ENCODE results near the gene HDGFL3. TPM values are rescaled to one million over a fixed set of nuclear protein-coding genes. Genes with fewer than 3 reads are reported as not detected.

Gene HDGFL3
- total RNA-seq, 1 donor from 2014 or later, result 11.5 TPM

DNA sequence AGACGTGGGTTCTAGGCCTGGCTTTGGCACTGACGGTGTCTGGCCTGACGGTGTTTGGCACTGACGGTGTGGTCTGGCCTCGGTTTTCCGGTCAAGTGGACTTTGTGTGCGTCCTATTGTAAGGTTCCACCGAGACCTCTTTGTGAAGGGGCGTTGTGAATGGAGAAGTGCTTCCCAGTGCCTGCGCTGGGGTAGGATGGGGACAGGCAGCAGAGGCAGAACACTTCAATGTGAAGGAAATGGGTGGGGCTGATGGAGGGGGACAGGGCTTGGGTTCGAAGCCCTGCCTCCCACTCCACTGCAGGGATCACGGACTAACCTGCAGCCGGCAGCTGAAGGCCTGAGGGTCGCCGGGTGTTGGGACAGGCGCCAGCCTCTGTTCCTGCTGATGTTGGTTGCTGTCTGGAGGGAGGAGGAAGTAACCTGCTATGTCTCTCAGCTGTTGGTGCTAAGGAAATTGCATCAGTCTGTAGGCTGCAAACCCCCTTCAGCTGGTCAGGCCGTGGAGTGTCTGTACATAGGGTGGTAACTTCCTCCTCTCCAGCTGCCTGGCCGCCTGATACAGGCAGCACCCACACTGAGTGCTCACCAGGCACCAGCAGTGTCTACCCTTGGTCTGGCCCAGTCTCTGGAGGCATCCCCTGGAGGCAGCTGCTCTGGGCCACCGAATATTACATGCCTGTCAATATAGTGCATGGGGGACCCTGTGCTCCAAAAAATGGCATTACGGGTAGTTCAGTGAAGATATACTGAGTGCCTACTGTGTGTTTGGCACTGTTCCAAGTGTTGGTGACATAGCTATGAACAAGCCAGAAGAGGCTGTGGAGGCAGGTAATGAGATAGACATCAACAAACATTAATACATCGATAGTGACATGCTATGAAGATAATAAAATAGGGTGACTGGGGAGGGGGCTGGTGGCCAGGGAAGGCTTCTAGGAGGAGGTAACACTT, 99.1 kb downstream of the HDGFL3 start:
- peak overlapping the region; percentile 61 to 83 (median 72) for H3K4me3 ChIP-seq (ENCODE audit: low read length in 3 of 3)

DNA sequence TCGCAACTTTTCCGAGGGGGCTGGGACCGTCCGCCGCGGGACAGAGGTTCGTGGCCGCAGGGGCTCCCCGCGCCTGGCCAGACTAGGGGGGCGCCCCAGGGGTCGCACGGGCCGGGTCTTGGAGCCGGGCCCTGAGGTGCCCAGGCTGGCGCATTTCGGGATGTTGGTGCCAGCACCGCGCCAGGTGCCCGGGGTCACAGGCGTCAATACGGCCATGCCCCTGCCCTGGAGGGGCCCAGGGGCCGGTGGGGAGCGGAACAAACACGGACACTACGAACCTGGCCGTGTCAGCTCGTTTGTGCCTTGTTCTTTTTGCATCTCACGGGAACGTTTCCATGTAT, 99.8 kb downstream of the HDGFL3 start:
- Histone ChIP-seq H3K36me3 (ENCODE audit: control insufficient read depth in 3 of 3, insufficient read depth in 3 of 3, low read length in 3 of 3) (peaks cover under 1 to 2% (median under 1%) of the 10 kb centered on the region in 3 donors), H3K9me3 (ENCODE audit: control insufficient read depth in 3 of 3, low read length in 3 of 3) (no peaks in the 10 kb centered on the region), H3K27me3 (ENCODE audit: control insufficient read depth in 3 of 3, insufficient read depth in 3 of 3, low read length in 3 of 3) (peaks cover 0 to 3% (median 0%) of the 10 kb centered on the region in 3 donors), H3K9ac (ENCODE audit: low read depth in 1 of 3, low read length in 3 of 3) (peak overlapping the region; percentile 60 to 86 (median 85)), H3K4me3 (ENCODE audit: low read length in 3 of 3) (peak overlapping the region; percentile 61 to 83 (median 72)), H3K27ac (ENCODE audit: low read depth, low read length) (peak overlapping the region; percentile 78), H3K4me1 (ENCODE audit: control insufficient read depth in 3 of 3, insufficient read depth in 3 of 3, low read length in 3 of 3) (peaks cover 25 to 44% (median 38%) of the 10 kb centered on the region in 3 donors)

More for the DNA sequence above, 99.1 kb downstream of the HDGFL3 start:
- H3K4me1 ChIP-seq (ENCODE audit: control insufficient read depth in 3 of 3, insufficient read depth in 3 of 3, low read length in 3 of 3), result peaks cover 25 to 51% (median 45%) of the 10 kb centered on the region in 3 donors
- H3K9ac ChIP-seq (ENCODE audit: low read depth in 1 of 3, low read length in 3 of 3), result peak overlapping the region; percentile 60 to 86 (median 85)
- H3K27me3 ChIP-seq (ENCODE audit: control insufficient read depth in 3 of 3, insufficient read depth in 3 of 3, low read length in 3 of 3), result peaks cover 0 to 3% (median 0%) of the 10 kb centered on the region in 3 donors
- peaks cover 6 to 7% (median 7%) of the 10 kb centered on the region in 3 donors for H3K36me3 ChIP-seq (ENCODE audit: control insufficient read depth in 3 of 3, insufficient read depth in 3 of 3, low read length in 3 of 3)
- H3K9me3 ChIP-seq (ENCODE audit: control insufficient read depth in 3 of 3, low read length in 3 of 3), result no peaks in the 10 kb centered on the region
- peak overlapping the region; percentile 78 for H3K27ac ChIP-seq (ENCODE audit: low read depth, low read length)

DNA sequence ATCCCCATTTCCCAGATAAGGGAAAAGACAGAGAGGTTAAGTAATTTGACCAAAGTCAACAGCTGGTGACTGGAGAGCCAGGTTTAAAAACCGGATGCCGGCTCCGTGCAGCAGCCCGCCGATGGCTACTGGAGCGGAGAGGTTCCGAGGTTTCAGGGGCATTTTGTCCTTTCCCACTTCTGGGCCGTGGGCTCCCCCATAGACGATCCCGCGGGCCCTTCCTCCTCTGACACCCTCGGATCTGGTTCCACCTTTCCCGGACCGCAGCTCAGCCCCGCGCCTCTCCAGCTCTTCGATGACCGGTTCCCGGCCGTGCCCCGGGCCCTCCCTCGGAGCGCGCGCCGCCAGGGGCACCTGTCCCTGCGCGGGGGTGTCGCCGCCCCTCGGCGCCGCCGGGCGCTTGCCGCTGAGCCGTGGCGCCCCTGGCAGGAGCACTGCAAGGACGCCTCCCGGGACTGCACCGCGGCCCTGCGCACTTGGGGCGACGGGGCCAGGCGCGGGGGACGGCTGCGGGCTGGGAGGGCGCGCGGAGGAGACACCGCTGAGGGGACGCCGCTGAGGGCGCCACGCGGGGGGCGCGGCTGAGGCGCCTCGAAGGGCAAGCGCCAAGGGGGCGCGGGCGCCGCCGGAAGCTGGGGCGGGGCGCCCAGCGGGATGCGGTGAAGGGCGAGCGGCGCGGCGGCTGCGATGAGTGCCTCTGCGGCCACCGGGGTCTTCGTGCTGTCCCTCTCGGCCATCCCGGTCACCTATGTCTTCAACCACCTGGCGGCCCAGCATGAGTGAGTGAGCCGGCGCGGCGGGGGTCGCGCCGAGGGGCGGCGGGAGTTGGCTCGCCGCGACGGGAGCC, 100.4 kb downstream of the HDGFL3 start, which contains the start of gene TM6SF1:
TM6SF1 (plus strand) TSS at position 652 of the 847 bp plus-strand sequence; CDS start at position 688, 36 bp downstream.
- Histone ChIP-seq H3K9ac (ENCODE audit: low read depth in 1 of 3, low read length in 3 of 3) (peak within 1 kb of the TSS; percentile 60 to 86 (median 85)), H3K36me3 (ENCODE audit: control insufficient read depth in 3 of 3, insufficient read depth in 3 of 3, low read length in 3 of 3) (peaks cover 0 to 2% (median 0%) of the 10 kb centered on the region in 3 donors)

DNA sequence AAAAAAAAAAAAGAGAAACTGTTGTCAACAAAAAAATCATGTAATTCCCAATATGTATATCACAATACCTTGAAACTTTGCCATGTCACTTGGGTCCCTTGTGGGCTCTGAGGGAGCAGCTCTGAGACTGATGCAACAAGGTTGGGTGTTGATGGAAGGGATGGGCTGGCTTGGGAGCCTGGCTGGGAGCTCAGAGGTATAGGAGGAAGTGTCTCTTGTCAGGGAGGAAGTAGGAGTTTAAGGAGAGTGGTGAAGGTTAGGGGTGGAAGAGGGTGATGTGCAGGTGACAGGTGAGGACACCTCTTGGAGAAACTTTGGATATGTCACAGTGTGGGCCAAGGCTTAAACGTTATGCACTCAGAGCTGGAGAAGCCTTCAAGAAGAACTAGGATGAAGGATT, 102.2 kb downstream of the HDGFL3 start:
- Histone ChIP-seq H3K27me3 (ENCODE audit: control insufficient read depth in 3 of 3, insufficient read depth in 3 of 3, low read length in 3 of 3) (peaks cover 0 to 3% (median 0%) of the 10 kb centered on the region in 3 donors), H3K27ac (ENCODE audit: low read depth, low read length) (no peak overlapping the region), H3K36me3 (ENCODE audit: control insufficient read depth in 3 of 3, insufficient read depth in 3 of 3, low read length in 3 of 3) (peaks cover 0 to 2% (median 0%) of the 10 kb centered on the region in 3 donors), H3K4me1 (ENCODE audit: control insufficient read depth in 3 of 3, insufficient read depth in 3 of 3, low read length in 3 of 3) (peaks cover 24 to 35% (median 35%) of the 10 kb centered on the region in 3 donors), H3K9me3 (ENCODE audit: control insufficient read depth in 3 of 3, low read length in 3 of 3) (no peaks in the 10 kb centered on the region), H3K4me3 (ENCODE audit: low read length in 3 of 3) (no peak overlapping the region), H3K9ac (ENCODE audit: low read depth in 1 of 3, low read length in 3 of 3) (no peak overlapping the region)

More for the DNA sequence above, 100.4 kb downstream of the HDGFL3 start, which contains the start of gene TM6SF1:
- peaks cover 22 to 39% (median 33%) of the 10 kb centered on the region in 3 donors for H3K4me1 ChIP-seq (ENCODE audit: control insufficient read depth in 3 of 3, insufficient read depth in 3 of 3, low read length in 3 of 3)
- H3K27me3 ChIP-seq (ENCODE audit: control insufficient read depth in 3 of 3, insufficient read depth in 3 of 3, low read length in 3 of 3), result peaks cover 0 to 3% (median 0%) of the 10 kb centered on the region in 3 donors
- H3K4me3 ChIP-seq (ENCODE audit: low read length in 3 of 3), result peak within 1 kb of the TSS; percentile 68 to 83 (median 72)
- H3K9me3 ChIP-seq (ENCODE audit: control insufficient read depth in 3 of 3, low read length in 3 of 3), result no peaks in the 10 kb centered on the region
- peak within 1 kb of the TSS; percentile 78 for H3K27ac ChIP-seq (ENCODE audit: low read depth, low read length)

- H3K27me3 ChIP-seq (ENCODE audit: control insufficient read depth in 3 of 3, insufficient read depth in 3 of 3, low read length in 3 of 3), result peaks cover 0 to 3% (median 0%) of the 10 kb centered on the region in 3 donors
- no peak overlapping the region for H3K4me3 ChIP-seq (ENCODE audit: low read length in 3 of 3)
- H3K9me3 ChIP-seq (ENCODE audit: control insufficient read depth in 3 of 3, low read length in 3 of 3), result no peaks in the 10 kb centered on the region
- no peak overlapping the region for H3K9ac ChIP-seq (ENCODE audit: low read depth in 1 of 3, low read length in 3 of 3)
- no peak overlapping the region for H3K27ac ChIP-seq (ENCODE audit: low read depth, low read length)
- peaks cover 26 to 35% (median 35%) of the 10 kb centered on the region in 3 donors for H3K4me1 ChIP-seq (ENCODE audit: control insufficient read depth in 3 of 3, insufficient read depth in 3 of 3, low read length in 3 of 3)
- H3K36me3 ChIP-seq (ENCODE audit: control insufficient read depth in 3 of 3, insufficient read depth in 3 of 3, low read length in 3 of 3), result no peaks in the 10 kb centered on the region
Observed at GRCh38 chr15:83104141-83104540, 103.5 kb downstream of the HDGFL3 start.

GRCh38 chr15:83102346-83102745, 105.3 kb downstream of the HDGFL3 start:
- H3K9me3 ChIP-seq (ENCODE audit: control insufficient read depth in 3 of 3, low read length in 3 of 3), result peaks cover 0 to 6% (median 0%) of the 10 kb centered on the region in 3 donors
- no peaks in the 10 kb centered on the region for H3K27me3 ChIP-seq (ENCODE audit: control insufficient read depth in 3 of 3, insufficient read depth in 3 of 3, low read length in 3 of 3)
- H3K36me3 ChIP-seq (ENCODE audit: control insufficient read depth in 3 of 3, insufficient read depth in 3 of 3, low read length in 3 of 3), result no peaks in the 10 kb centered on the region
- H3K9ac ChIP-seq (ENCODE audit: low read depth in 1 of 3, low read length in 3 of 3), result no peak overlapping the region
- no peak overlapping the region for H3K4me3 ChIP-seq (ENCODE audit: low read length in 3 of 3)
- no peak overlapping the region for H3K27ac ChIP-seq (ENCODE audit: low read depth, low read length)
- peaks cover 16 to 24% (median 24%) of the 10 kb centered on the region in 3 donors for H3K4me1 ChIP-seq (ENCODE audit: control insufficient read depth in 3 of 3, insufficient read depth in 3 of 3, low read length in 3 of 3)

- Histone ChIP-seq H3K36me3 (ENCODE audit: control insufficient read depth in 3 of 3, insufficient read depth in 3 of 3, low read length in 3 of 3) (no peaks in the 10 kb centered on the region), H3K27me3 (ENCODE audit: control insufficient read depth in 3 of 3, insufficient read depth in 3 of 3, low read length in 3 of 3) (no peaks in the 10 kb centered on the region), H3K9me3 (ENCODE audit: control insufficient read depth in 3 of 3, low read length in 3 of 3) (peaks cover 0 to 6% (median 0%) of the 10 kb centered on the region in 3 donors), H3K9ac (ENCODE audit: low read depth in 1 of 3, low read length in 3 of 3) (peak overlapping the region; percentile 24 to 75 (median 57)), H3K4me3 (ENCODE audit: low read length in 3 of 3) (peak overlapping the region; percentile 30 to 45 (median 34)), H3K4me1 (ENCODE audit: control insufficient read depth in 3 of 3, insufficient read depth in 3 of 3, low read length in 3 of 3) (peaks cover 10 to 21% (median 19%) of the 10 kb centered on the region in 3 donors), H3K27ac (ENCODE audit: low read depth, low read length) (peak overlapping the region; percentile 65)
Observed at GRCh38 chr15:83100097-83100646, 107.5 kb downstream of the HDGFL3 start.

- H3K27me3 ChIP-seq (ENCODE audit: control insufficient read depth in 3 of 3, insufficient read depth in 3 of 3, low read length in 3 of 3), result no peaks in the 10 kb centered on the region
- peak overlapping the region; percentile 65 for H3K27ac ChIP-seq (ENCODE audit: low read depth, low read length)
- peaks cover 0 to 6% (median 0%) of the 10 kb centered on the region in 3 donors for H3K9me3 ChIP-seq (ENCODE audit: control insufficient read depth in 3 of 3, low read length in 3 of 3)
- peak overlapping the region in 1 of 3 donors; percentile 75 for H3K9ac ChIP-seq (ENCODE audit: low read depth in 1 of 3, low read length in 3 of 3)
- H3K4me1 ChIP-seq (ENCODE audit: control insufficient read depth in 3 of 3, insufficient read depth in 3 of 3, low read length in 3 of 3), result peaks cover 11 to 26% (median 25%) of the 10 kb centered on the region in 3 donors
- H3K4me3 ChIP-seq (ENCODE audit: low read length in 3 of 3), result no peak overlapping the region
- no peaks in the 10 kb centered on the region for H3K36me3 ChIP-seq (ENCODE audit: control insufficient read depth in 3 of 3, insufficient read depth in 3 of 3, low read length in 3 of 3)
Observed at GRCh38 chr15:83099290-83099689, 108.3 kb downstream of the HDGFL3 start.

DNA sequence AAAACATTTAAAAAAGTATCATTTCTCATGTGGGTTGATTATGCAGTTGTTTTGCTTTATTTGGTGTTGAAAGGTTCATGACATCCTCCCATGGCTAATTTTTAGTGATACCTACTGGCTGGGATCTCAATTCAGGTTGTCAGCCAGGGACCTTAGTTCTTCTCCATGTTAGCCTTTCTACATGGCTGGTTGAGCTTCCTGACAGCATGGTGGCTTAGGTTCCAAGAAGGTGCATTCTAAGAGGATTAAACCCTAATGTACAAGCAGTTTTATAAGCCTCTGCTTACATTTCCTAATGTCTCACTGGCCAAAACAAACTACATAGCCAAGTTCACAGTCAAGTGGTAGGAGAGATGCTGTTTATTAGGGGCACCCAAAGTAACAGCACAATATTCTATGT, 109.5 kb downstream of the HDGFL3 start:
- no peak overlapping the region for H3K4me3 ChIP-seq (ENCODE audit: low read length in 3 of 3)
- H3K9me3 ChIP-seq (ENCODE audit: control insufficient read depth in 3 of 3, low read length in 3 of 3), result peaks cover 0 to 6% (median 0%) of the 10 kb centered on the region in 3 donors
- no peak overlapping the region for H3K27ac ChIP-seq (ENCODE audit: low read depth, low read length)
- H3K27me3 ChIP-seq (ENCODE audit: control insufficient read depth in 3 of 3, insufficient read depth in 3 of 3, low read length in 3 of 3), result no peaks in the 10 kb centered on the region
- no peaks in the 10 kb centered on the region for H3K36me3 ChIP-seq (ENCODE audit: control insufficient read depth in 3 of 3, insufficient read depth in 3 of 3, low read length in 3 of 3)
- no peak overlapping the region for H3K9ac ChIP-seq (ENCODE audit: low read depth in 1 of 3, low read length in 3 of 3)
- H3K4me1 ChIP-seq (ENCODE audit: control insufficient read depth in 3 of 3, insufficient read depth in 3 of 3, low read length in 3 of 3), result peaks cover 15 to 30% (median 29%) of the 10 kb centered on the region in 3 donors

Measured in skeletal muscle tissue (tissue), 4 donors.